K562 (cell line): ENCODE results near the gene GALR1. TPM values are rescaled to one million over a fixed set of nuclear protein-coding genes. Genes with fewer than 3 reads are reported as not detected.
A peak's percentile ranks its signal among the peaks of the same experiment; 100 is the strongest.

Source experiments
- ATAC-seq: fragments of 200-7000 bp; cut with Tn5 transposase; 3 replicates; pipeline ENCODE4 v1.9.1; 2020; ENCODE audit warnings: moderate library complexity
- BruUV-seq: library from RNA; stranded (reverse); fragments of 400-500 nt; replicated peaks from 2 replicates; lab custom pipeline; 2021; lab: Mats Ljungman, UMichigan
- CTCF ChIA-PET: fragments of 300-600 bp; formaldehyde crosslinking; extraction: SDS; loops from one replicate; lab custom pipeline; 2021; ENCODE audit warnings: low intra/inter-chr PET ratio; lab: Yijun Ruan, JAX
- POLR2A ChIA-PET: fragments of 300-600, 350-650 bp; sonication (Branson Sonifier 250); formaldehyde crosslinking; extraction: SDS; loops from one replicate; lab custom pipeline; 2021; ENCODE audit warnings: antibody characterized with exemption, inconsistent platforms; lab: Yijun Ruan, JAX
- DNase-seq, 4 experiments: peaks; one replicate each; pipeline versions ENCODE4 v3.0.0 to v3.0.0-alpha.2; 2011 to 2018; ENCODE audit warnings: low spot score in 3 of 4, mixed read lengths in 3 of 4; ENCODE audit errors: extremely low read depth in 1 of 4
- FAIRE-seq: peaks from 2 replicates; lab custom pipeline; 2011; peaks lifted over from hg19 to GRCh38; lab: Jason Lieb, UNC
- H2AFZ ChIP-seq: 2 replicates; pipeline ENCODE4 v1.6.0; 2011; ENCODE audit warnings: low read depth, low read length, control low read depth, inconsistent platforms
- H3K27ac ChIP-seq: fragments of 200-600 bp; 3 replicates; pipeline ENCODE4 v1.8.0; 2011; ENCODE audit warnings: low read depth, mild to moderate bottlenecking, control low read depth, inconsistent platforms, low read length, moderate library complexity, mixed read lengths; ENCODE audit errors: extremely low read depth
- H3K27me3 ChIP-seq, 2 experiments: fragments of 300-600 bp in 1 of 2; 2 replicates in 1 of 2; 3 replicates in 1 of 2; pipeline versions ENCODE4 v1.6.0 to v1.8.0; 2011; ENCODE audit warnings: inconsistent platforms in 2 of 2, low read length in 2 of 2, mild to moderate bottlenecking in 1 of 2, mixed read lengths in 1 of 2, moderate library complexity in 1 of 2; ENCODE audit not compliant: control insufficient read depth in 2 of 2, insufficient read depth in 2 of 2
- H3K36me3 ChIP-seq: fragments of 300-600 bp; 3 replicates; pipeline ENCODE4 v1.8.0; 2011; ENCODE audit warnings: mild to moderate bottlenecking, low read length, inconsistent platforms; ENCODE audit not compliant: control insufficient read depth, insufficient read depth
- H3K4me1 ChIP-seq, 2 experiments: fragments of 200-600 bp in 1 of 2; replicated peaks in 1 of 2; 2 replicates in 1 of 2; 3 replicates in 1 of 2; pipeline versions ENCODE4 v1.5.1 to v1.8.0; 2011; ENCODE audit warnings: inconsistent platforms in 2 of 2, low read length in 2 of 2, mild to moderate bottlenecking in 1 of 2, mixed read lengths in 1 of 2, moderate library complexity in 1 of 2; ENCODE audit not compliant: control insufficient read depth in 2 of 2, insufficient read depth in 2 of 2
- H3K4me2 ChIP-seq: 2 replicates; pipeline ENCODE4 v1.6.1; 2011; ENCODE audit warnings: low read length, control low read depth, inconsistent platforms, mixed read lengths; ENCODE audit not compliant: insufficient read depth
- H3K4me3 ChIP-seq: fragments of 200-600 bp; sonication (generic), shearing (Covaris generic); 2 replicates; pipeline ENCODE4 v1.5.1; 2016; ENCODE audit warnings: control low read depth, inconsistent platforms
- H3K79me2 ChIP-seq: fragments of 200-600 bp; 3 replicates; pipeline ENCODE4 v1.8.0; 2011; ENCODE audit warnings: low read length, inconsistent platforms; ENCODE audit not compliant: control insufficient read depth, insufficient read depth
- H3K9ac ChIP-seq, 2 experiments: 2 replicates each; pipeline versions ENCODE4 v1.6.0 to v1.6.1; 2011; ENCODE audit warnings: low read depth in 2 of 2, low read length in 2 of 2, control low read depth in 1 of 2, inconsistent platforms in 1 of 2, mild to moderate bottlenecking in 1 of 2, mixed read lengths in 1 of 2; ENCODE audit not compliant: insufficient read depth in 1 of 2
- H3K9me1 ChIP-seq: one replicate; pipeline ENCODE4 v1.6.0; 2011; ENCODE audit warnings: inconsistent platforms, mild to moderate bottlenecking, low read length, moderate library complexity; ENCODE audit not compliant: control insufficient read depth, insufficient read depth
- H3K9me3 ChIP-seq: replicated peaks from 2 replicates; pipeline ENCODE4 v1.5.1; 2011; ENCODE audit warnings: low read depth, low read length, inconsistent platforms; ENCODE audit not compliant: control insufficient read depth, insufficient read depth
- H4K20me1 ChIP-seq: replicated peaks from 2 replicates; pipeline ENCODE4 v1.6.1; 2011; ENCODE audit warnings: low read length, inconsistent platforms, mixed read lengths; ENCODE audit not compliant: control insufficient read depth, insufficient read depth
- KAT7 ChIP-seq: sonication (generic); formaldehyde crosslinking; IDR thresholded peaks from 2 replicates; pipeline ENCODE4 v1.8.0; 2022; ENCODE audit warnings: missing genetic modification reagents, mild to moderate bottlenecking, borderline replicate concordance
- KLF16 ChIP-seq: IDR thresholded peaks from 2 replicates; pipeline ENCODE4 v1.6.1; 2016; ENCODE audit warnings: antibody characterized with exemption
- MTA2 ChIP-seq: fragments of 450-650 bp; IDR thresholded peaks from 2 replicates; pipeline ENCODE4 v1.6.1; 2016; ENCODE audit warnings: low read depth
- MTA3 ChIP-seq: fragments of 450-650 bp; formaldehyde crosslinking; IDR thresholded peaks from 2 replicates; pipeline ENCODE4 v1.6.1; 2017; ENCODE audit warnings: mild to moderate bottlenecking, borderline replicate concordance
- NFIC ChIP-seq: fragments of 450-650 bp; IDR thresholded peaks from 2 replicates; pipeline ENCODE4 v1.6.1; 2017; ENCODE audit warnings: mild to moderate bottlenecking, inconsistent platforms
- NFXL1 ChIP-seq: fragments of 450-650 bp; formaldehyde crosslinking; IDR thresholded peaks from 2 replicates; pipeline ENCODE4 v1.4.0; 2021; ENCODE audit warnings: mild to moderate bottlenecking
- SOX6 ChIP-seq: fragments of 450-650 bp; IDR thresholded peaks from 2 replicates; pipeline ENCODE4 v1.6.1; 2014; ENCODE audit warnings: mild to moderate bottlenecking
- WGBS: fragments of 100-300 bp; shearing (Covaris generic); methylation state at CpG from one replicate; pipeline ENCODE4 v1.1.6; 2016; ENCODE audit warnings: low coverage, mixed read lengths; ENCODE audit not compliant: insufficient coverage; ENCODE audit errors: missing lambda C conversion rate; 5-methylcytosine and 5-hydroxymethylcytosine counted together
- in situ Hi-C: fragments of 300-500 bp; cut with MboI; formaldehyde crosslinking; loops from 4 replicates; pipeline ENCODE4 v1.15.0; 2018; ENCODE audit warnings: inconsistent platforms, mixed read lengths
- intact Hi-C: fragments of 100-400 bp; cut with micrococcal nuclease; formaldehyde crosslinking; loops from 2 replicates; pipeline ENCODE4 v1.14.2; 2022
- polyA plus RNA-seq, 8 experiments: library from polyadenylated mRNA; depleted of rRNA in 4 of 8; stranded (reverse) in 5 of 8; unstranded in 3 of 8; fragments of >200 nt; fragmentation: Nextera tagmentation in 2 of 8; fragmentation: Illumina TruSeq in 1 of 8; extraction: Ambion mirVana in 2 of 8; extraction: Trizol in 1 of 8; gene quantifications; 2 replicates each; pipeline versions ENCODE4 v1.2.1 to v1.2.3, GENCODE V29; 2011 to 2014; ENCODE audit warnings: inconsistent platforms in 1 of 8, missing spikeins in 1 of 8
- total RNA-seq, 7 experiments: library from RNA; depleted of rRNA in 6 of 7; stranded (reverse); fragments of >200 nt in 6 of 7; fragmentation: Illumina TruSeq in 2 of 7; extraction: Trizol in 2 of 7; gene quantifications; 2 replicates each; pipeline versions ENCODE4 v1.2.1 to v1.2.3, GENCODE V29; 2011 to 2021; ENCODE audit warnings: low replicate concordance in 1 of 7
- TF ChIP-seq, protein P1 (sequence below): fragments of 450-650 bp; formaldehyde crosslinking; IDR thresholded peaks from 2 replicates; pipeline ENCODE4 v1.4.0; 2020; ENCODE audit warnings: mild to moderate bottlenecking, moderate library complexity
- TF ChIP-seq, protein P2 (sequence below): sonication (generic); formaldehyde crosslinking; IDR thresholded peaks from 2 replicates; pipeline ENCODE4 v1.8.0; 2023; ENCODE audit warnings: missing genetic modification reagents, mild to moderate bottlenecking, borderline replicate concordance
- TF ChIP-seq, protein P3 (sequence below), 2 experiments: fragments of 450-650 bp; conservative IDR thresholded peaks; 2 replicates each; pipeline ENCODE4 v1.6.1; 2017; ENCODE audit warnings: mild to moderate bottlenecking in 2 of 2, moderate library complexity in 2 of 2
- TF ChIP-seq, protein P4 (sequence below): sonication (generic); formaldehyde crosslinking; IDR thresholded peaks from 2 replicates; pipeline ENCODE4 v1.8.1; 2023; ENCODE audit warnings: mild to moderate bottlenecking, missing genetic modification reagents, moderate library complexity

The GALR1 gene
- total and polyA plus RNA-seq, 9 of the 15 experiments (the other 6 are each of a cell fraction or from before 2014, with no cell fraction given): not detected

DNA sequence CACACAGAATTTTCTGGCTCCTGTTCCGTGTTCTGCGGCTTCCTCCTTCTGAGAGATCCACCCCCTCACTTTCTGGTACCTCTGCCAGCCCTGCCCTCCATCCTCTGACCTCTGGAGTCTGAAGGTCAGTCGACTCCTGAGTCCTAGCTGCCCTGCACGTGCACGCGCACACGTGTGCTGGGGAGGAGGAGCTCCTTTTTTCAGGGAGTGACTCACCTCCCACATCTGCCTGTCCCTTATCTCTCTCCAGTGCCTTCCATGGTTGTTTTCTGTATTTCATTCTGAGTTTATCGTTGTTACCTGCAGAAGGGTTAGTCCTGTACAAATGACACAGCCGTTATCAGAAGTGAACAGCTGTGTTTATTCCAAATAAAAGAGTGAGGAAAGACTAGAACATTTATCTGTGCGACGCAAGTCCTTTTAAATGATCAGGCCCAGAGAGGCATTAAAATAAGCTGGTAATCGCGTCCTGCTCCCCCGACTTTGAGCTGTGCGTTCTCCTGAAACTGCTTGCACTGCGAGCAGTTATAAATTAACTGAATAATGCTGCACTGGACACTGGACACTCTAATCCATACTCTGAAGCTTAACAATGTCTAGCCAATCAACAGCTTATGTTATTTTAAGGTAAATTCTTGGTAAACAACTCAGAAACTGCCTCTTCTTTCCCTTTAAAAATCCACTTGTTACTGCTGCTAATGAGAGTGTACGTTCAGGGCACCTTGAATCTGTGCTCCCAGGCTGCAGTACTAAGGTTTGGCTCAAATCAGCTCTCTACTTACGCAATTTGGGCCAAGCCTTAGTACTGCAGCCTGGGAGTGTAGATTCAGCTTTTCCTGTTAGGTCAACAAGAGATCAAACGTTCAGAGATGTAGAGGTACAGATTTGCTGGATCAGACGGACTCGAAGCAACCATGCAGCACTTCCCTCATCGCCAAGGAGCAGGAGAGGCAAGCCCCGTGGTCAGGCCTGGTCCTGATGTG lies 72.5 kb downstream of the GALR1 start:
- WGBS: 0% methylated on average over 20 of the region's 23 CpGs
- Histone ChIP-seq H3K9me1 (no peaks in the 10 kb centered on the region), H2AFZ (no peak overlapping the region), H3K27me3 (peaks cover 0 to 4% of the 10 kb centered on the region in 2 experiments; a peak in 1 of 5 replicates), H3K9me3 (no peaks in the 10 kb centered on the region), H3K9ac (no peak overlapping the region), H3K4me1 (peaks cover 0 to 7% of the 10 kb centered on the region in 2 experiments; a peak in 2 of 5 replicates), H3K36me3 (no peaks in the 10 kb centered on the region), H3K4me3 (no peak overlapping the region), H3K4me2 (peak overlapping the region; percentile 49), H3K27ac (no peak overlapping the region), H4K20me1 (no peaks in the 10 kb centered on the region), H3K79me2 (no peaks in the 10 kb centered on the region)
- DNase-seq: peak; percentile 64 to 70 (median 67)
- ChIA-PET CTCF (no interaction called here), POLR2A (interaction anchor here (1.3 kb wide), 1 partner anchor 9 kb away, joined by 3 read pairs; no protein-coding TSS in a partner anchor)
- BruUV-seq: no TSS peak
- peak; percentile 72 for FAIRE-seq
- in situ Hi-C loops (no loop called here), intact Hi-C loops (no loop called here)
- peak; percentile 89 for ATAC-seq
- peak; percentile 79; the same call in 1 of the 2 replicates for TF ChIP-seq KLF16
- no peak for TF ChIP-seq NFXL1 (CRISPR knock-in tag)
- peak; percentile 89 for TF ChIP-seq SOX6
- TF ChIP-seq KAT7: no peak
- TF ChIP-seq, protein P1, sequence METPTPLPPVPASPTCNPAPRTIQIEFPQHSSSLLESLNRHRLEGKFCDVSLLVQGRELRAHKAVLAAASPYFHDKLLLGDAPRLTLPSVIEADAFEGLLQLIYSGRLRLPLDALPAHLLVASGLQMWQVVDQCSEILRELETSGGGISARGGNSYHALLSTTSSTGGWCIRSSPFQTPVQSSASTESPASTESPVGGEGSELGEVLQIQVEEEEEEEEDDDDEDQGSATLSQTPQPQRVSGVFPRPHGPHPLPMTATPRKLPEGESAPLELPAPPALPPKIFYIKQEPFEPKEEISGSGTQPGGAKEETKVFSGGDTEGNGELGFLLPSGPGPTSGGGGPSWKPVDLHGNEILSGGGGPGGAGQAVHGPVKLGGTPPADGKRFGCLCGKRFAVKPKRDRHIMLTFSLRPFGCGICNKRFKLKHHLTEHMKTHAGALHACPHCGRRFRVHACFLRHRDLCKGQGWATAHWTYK: no peak
- 0 out of 2 replicates have a peak, but pooled peaks have one; percentile 28 for TF ChIP-seq MTA3
- TF ChIP-seq, protein P2, sequence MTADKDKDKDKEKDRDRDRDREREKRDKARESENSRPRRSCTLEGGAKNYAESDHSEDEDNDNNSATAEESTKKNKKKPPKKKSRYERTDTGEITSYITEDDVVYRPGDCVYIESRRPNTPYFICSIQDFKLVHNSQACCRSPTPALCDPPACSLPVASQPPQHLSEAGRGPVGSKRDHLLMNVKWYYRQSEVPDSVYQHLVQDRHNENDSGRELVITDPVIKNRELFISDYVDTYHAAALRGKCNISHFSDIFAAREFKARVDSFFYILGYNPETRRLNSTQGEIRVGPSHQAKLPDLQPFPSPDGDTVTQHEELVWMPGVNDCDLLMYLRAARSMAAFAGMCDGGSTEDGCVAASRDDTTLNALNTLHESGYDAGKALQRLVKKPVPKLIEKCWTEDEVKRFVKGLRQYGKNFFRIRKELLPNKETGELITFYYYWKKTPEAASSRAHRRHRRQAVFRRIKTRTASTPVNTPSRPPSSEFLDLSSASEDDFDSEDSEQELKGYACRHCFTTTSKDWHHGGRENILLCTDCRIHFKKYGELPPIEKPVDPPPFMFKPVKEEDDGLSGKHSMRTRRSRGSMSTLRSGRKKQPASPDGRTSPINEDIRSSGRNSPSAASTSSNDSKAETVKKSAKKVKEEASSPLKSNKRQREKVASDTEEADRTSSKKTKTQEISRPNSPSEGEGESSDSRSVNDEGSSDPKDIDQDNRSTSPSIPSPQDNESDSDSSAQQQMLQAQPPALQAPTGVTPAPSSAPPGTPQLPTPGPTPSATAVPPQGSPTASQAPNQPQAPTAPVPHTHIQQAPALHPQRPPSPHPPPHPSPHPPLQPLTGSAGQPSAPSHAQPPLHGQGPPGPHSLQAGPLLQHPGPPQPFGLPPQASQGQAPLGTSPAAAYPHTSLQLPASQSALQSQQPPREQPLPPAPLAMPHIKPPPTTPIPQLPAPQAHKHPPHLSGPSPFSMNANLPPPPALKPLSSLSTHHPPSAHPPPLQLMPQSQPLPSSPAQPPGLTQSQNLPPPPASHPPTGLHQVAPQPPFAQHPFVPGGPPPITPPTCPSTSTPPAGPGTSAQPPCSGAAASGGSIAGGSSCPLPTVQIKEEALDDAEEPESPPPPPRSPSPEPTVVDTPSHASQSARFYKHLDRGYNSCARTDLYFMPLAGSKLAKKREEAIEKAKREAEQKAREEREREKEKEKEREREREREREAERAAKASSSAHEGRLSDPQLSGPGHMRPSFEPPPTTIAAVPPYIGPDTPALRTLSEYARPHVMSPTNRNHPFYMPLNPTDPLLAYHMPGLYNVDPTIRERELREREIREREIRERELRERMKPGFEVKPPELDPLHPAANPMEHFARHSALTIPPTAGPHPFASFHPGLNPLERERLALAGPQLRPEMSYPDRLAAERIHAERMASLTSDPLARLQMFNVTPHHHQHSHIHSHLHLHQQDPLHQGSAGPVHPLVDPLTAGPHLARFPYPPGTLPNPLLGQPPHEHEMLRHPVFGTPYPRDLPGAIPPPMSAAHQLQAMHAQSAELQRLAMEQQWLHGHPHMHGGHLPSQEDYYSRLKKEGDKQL (CRISPR knock-in tag): no peak
- peak; percentile 85 for TF ChIP-seq MTA2
- TF ChIP-seq, protein P3, sequence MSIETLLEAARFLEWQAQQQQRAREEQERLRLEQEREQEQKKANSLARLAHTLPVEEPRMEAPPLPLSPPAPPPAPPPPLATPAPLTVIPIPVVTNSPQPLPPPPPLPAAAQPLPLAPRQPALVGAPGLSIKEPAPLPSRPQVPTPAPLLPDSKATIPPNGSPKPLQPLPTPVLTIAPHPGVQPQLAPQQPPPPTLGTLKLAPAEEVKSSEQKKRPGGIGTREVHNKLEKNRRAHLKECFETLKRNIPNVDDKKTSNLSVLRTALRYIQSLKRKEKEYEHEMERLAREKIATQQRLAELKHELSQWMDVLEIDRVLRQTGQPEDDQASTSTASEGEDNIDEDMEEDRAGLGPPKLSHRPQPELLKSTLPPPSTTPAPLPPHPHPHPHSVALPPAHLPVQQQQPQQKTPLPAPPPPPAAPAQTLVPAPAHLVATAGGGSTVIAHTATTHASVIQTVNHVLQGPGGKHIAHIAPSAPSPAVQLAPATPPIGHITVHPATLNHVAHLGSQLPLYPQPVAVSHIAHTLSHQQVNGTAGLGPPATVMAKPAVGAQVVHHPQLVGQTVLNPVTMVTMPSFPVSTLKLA (conservative IDR thresholded peaks at IDR 0.05): peak; percentile 73 to 79
- TF ChIP-seq, protein P4, sequence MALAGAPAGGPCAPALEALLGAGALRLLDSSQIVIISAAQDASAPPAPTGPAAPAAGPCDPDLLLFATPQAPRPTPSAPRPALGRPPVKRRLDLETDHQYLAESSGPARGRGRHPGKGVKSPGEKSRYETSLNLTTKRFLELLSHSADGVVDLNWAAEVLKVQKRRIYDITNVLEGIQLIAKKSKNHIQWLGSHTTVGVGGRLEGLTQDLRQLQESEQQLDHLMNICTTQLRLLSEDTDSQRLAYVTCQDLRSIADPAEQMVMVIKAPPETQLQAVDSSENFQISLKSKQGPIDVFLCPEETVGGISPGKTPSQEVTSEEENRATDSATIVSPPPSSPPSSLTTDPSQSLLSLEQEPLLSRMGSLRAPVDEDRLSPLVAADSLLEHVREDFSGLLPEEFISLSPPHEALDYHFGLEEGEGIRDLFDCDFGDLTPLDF: no peak
- peak; percentile 84 for TF ChIP-seq NFIC
